HFF-Myc (cell line): ENCODE measurements around the gene FCHSD2.

ENCODE experiments used
- DNase-seq: peaks from one replicate; pipeline ENCODE4 v3.0.0-alpha.2; 2011; ENCODE audit warnings: low read depth; ENCODE audit errors: extremely low read depth
- H3K4me3 ChIP-seq: replicated peaks from 2 replicates; pipeline ENCODE4 v1.5.1; 2011; ENCODE audit warnings: low read depth, mild to moderate bottlenecking, control low read depth, low read length
- TF ChIP-seq, protein P1 (sequence below): IDR thresholded peaks from 2 replicates; pipeline ENCODE4 v1.5.1; 2012; ENCODE audit warnings: mild to moderate bottlenecking, low read depth, low read length, control low read depth; ENCODE audit errors: missing control alignments

Gene FCHSD2

DNA sequence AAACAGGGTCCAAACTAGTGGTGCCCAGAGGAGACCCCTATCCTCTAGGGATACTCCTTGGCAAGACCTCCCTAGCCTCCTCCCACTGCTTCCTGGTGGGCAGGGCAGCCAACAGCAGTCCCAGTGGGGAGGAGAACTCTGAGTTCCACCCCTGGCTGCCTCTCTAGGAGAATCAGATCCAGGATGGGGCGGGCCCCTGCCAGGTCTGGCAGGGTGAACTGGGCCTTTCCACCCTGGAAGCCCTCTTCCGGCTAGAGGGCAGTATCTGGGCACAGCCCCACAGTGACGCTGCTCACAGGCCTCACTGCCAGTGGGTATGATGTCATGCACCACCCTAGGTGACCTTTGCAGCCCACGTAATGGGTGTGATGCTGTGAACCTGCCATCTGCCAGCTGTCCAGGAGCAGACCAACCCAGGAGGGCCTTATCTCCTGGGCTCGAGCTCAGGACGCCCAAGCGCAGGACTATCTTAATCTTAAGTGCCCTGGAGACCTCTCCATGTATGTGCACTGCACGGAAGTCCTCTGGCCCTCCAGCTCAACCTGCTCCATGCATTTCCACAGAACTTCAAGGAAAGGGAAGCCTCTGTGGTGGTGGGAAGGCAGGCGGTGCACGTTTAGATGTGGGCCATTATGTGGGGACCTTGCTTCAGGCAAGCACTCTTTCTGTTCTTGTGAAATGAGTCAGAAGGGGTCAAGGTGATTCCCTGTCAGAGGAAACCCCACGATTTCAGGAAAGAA is 31.8 kb upstream of the FCHSD2 start:
- TF ChIP-seq, protein P1, sequence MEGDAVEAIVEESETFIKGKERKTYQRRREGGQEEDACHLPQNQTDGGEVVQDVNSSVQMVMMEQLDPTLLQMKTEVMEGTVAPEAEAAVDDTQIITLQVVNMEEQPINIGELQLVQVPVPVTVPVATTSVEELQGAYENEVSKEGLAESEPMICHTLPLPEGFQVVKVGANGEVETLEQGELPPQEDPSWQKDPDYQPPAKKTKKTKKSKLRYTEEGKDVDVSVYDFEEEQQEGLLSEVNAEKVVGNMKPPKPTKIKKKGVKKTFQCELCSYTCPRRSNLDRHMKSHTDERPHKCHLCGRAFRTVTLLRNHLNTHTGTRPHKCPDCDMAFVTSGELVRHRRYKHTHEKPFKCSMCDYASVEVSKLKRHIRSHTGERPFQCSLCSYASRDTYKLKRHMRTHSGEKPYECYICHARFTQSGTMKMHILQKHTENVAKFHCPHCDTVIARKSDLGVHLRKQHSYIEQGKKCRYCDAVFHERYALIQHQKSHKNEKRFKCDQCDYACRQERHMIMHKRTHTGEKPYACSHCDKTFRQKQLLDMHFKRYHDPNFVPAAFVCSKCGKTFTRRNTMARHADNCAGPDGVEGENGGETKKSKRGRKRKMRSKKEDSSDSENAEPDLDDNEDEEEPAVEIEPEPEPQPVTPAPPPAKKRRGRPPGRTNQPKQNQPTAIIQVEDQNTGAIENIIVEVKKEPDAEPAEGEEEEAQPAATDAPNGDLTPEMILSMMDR = no peak
- DNase-seq = no peak
- H3K4me3 ChIP-seq = no peak overlapping the region

GRCh38 chr11:73172992-73173656 is 31.0 kb upstream of the FCHSD2 start:
- DNase-seq = no peak
- TF ChIP-seq, protein P1 = no peak
- no peak overlapping the region for H3K4me3 ChIP-seq

- TF ChIP-seq, protein P1 = no peak
- DNase-seq = no peak
- no peak overlapping the region for H3K4me3 ChIP-seq
Measured at GRCh38 chr11:73171436-73172161, 29.5 kb upstream of the FCHSD2 start.

GRCh38 chr11:73170140-73170539 is 28.0 kb upstream of the FCHSD2 start:
- TF ChIP-seq, protein P1 = no peak
- no peak for DNase-seq
- no peak overlapping the region for H3K4me3 ChIP-seq

GRCh38 chr11:73168925-73169579 is 26.9 kb upstream of the FCHSD2 start:
- no peak for DNase-seq
- TF ChIP-seq, protein P1 = no peak
- H3K4me3 ChIP-seq = no peak overlapping the region

DNA sequence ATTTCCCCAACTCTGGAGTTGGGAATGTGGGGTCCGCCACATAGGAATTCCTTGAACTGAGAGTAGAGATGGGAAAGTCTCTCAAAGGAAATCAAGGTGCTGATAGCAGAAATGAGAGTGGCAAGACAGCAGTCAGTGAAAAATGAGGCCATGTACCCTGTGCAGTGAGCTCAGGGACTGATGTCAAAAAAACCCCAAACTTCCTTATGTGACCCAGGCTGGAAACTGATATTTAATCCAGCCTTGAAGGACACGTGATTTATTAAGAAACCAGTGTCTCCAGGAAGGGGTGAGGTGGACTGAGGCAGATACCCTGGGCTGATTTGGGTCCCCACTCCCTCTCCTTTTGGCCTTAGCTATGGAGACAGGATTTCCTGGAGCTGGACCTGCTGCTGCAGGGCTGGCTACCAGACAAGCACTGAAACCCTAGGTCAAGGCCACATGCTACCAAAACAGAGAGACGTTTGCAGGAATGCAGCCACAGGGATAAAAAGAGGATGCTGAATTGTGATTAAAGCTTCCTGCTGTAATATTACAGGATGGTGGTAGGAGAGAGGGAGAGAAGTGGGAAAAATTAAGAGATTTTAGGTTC is 25.3 kb upstream of the FCHSD2 start:
- no peak overlapping the region for H3K4me3 ChIP-seq
- TF ChIP-seq, protein P1 = no peak
- DNase-seq = no peak
